Liver (tissue), 9 donors: ENCODE results near the gene SLC29A3. TPM values are rescaled to one million over a fixed set of nuclear protein-coding genes. Genes with fewer than 3 reads are reported as not detected.

Source experiments
- DNase-seq: peaks from one replicate; pipeline ENCODE4 v3.0.0-alpha.2; 2017; ENCODE audit warnings: low spot score
- H3K27ac ChIP-seq, 2 donors: one replicate each; pipeline ENCODE4 v1.7.0; 2013; ENCODE audit warnings: inconsistent platforms in 2 of 2, low read length in 2 of 2, control low read depth in 1 of 2, low read depth in 1 of 2, mild to moderate bottlenecking in 1 of 2
- H3K27me3 ChIP-seq, 4 donors: one replicate each; pipeline versions ENCODE4 v1.6.1 to v1.7.0; 2013; ENCODE audit warnings: low read length in 3 of 4, inconsistent platforms in 1 of 4, mild to moderate bottlenecking in 1 of 4, moderate library complexity in 1 of 4; ENCODE audit not compliant: control insufficient read depth in 4 of 4, insufficient read depth in 4 of 4
- H3K36me3 ChIP-seq, 4 donors: one replicate each; pipeline versions ENCODE4 v1.6.1 to v1.7.0; 2013; ENCODE audit warnings: low read length in 3 of 4, mild to moderate bottlenecking in 3 of 4, low read depth in 1 of 4, moderate library complexity in 1 of 4; ENCODE audit not compliant: control insufficient read depth in 4 of 4, insufficient read depth in 3 of 4
- H3K4me1 ChIP-seq, 4 donors: one replicate each; pipeline versions ENCODE4 v1.6.1 to v1.7.0; 2013; ENCODE audit warnings: low read length in 3 of 4, mild to moderate bottlenecking in 3 of 4, moderate library complexity in 1 of 4; ENCODE audit not compliant: control insufficient read depth in 4 of 4, insufficient read depth in 4 of 4
- H3K4me3 ChIP-seq, 3 donors: one replicate each; pipeline versions ENCODE4 v1.6.1 to v1.7.0; 2013; ENCODE audit warnings: low read length in 3 of 3, control low read depth in 1 of 3, low read depth in 1 of 3, mild to moderate bottlenecking in 1 of 3
- H3K9ac ChIP-seq, 2 donors: one replicate each; pipeline ENCODE4 v1.7.0; 2013; ENCODE audit warnings: low read length in 2 of 2, mild to moderate bottlenecking in 2 of 2, moderate library complexity in 2 of 2, control low read depth in 1 of 2, low read depth in 1 of 2
- H3K9me3 ChIP-seq, 4 donors: one replicate each; pipeline versions ENCODE4 v1.6.1 to v1.7.0; 2013; ENCODE audit warnings: low read length in 3 of 4; ENCODE audit not compliant: control insufficient read depth in 4 of 4
- ATF3 ChIP-seq: IDR thresholded peaks from 2 replicates; pipeline ENCODE4 v1.6.1; 2016; ENCODE audit warnings: antibody characterized with exemption
- CTCF ChIP-seq: fragments of 150-350 bp; IDR thresholded peaks from 2 replicates; pipeline ENCODE4 v1.5.1; 2017; ENCODE audit warnings: improper control_type of control experiment, low read depth, low read length; ENCODE audit not compliant: missing input control
- EGR1 ChIP-seq, 2 donors: IDR thresholded peaks; 2 replicates each; pipeline ENCODE4 v1.6.1; 2016 to 2018; ENCODE audit warnings: antibody characterized with exemption in 2 of 2, low read depth in 2 of 2
- FOXA1 ChIP-seq: IDR thresholded peaks from 2 replicates; pipeline ENCODE4 v1.6.1; 2016; ENCODE audit warnings: antibody characterized with exemption
- GABPA ChIP-seq, 2 donors: IDR thresholded peaks in 1 of 2; conservative IDR thresholded peaks in 1 of 2; 2 replicates each; pipeline ENCODE4 v1.6.1; 2016; ENCODE audit warnings: antibody characterized with exemption in 2 of 2, mild to moderate bottlenecking in 1 of 2, moderate library complexity in 1 of 2
- HNF4A ChIP-seq, 2 donors: conservative IDR thresholded peaks; 2 replicates each; pipeline ENCODE4 v1.6.1; 2016; ENCODE audit warnings: antibody characterized with exemption in 2 of 2, mild to moderate bottlenecking in 2 of 2
- HNF4G ChIP-seq: IDR thresholded peaks from 2 replicates; pipeline ENCODE4 v1.6.1; 2016; ENCODE audit warnings: antibody characterized with exemption
- JUND ChIP-seq, 2 donors: IDR thresholded peaks; 2 replicates each; pipeline ENCODE4 v1.6.1; 2016; ENCODE audit warnings: antibody characterized with exemption in 2 of 2
- NR2F2 ChIP-seq: IDR thresholded peaks from 2 replicates; pipeline ENCODE4 v1.6.1; 2016; ENCODE audit warnings: antibody characterized with exemption
- RAD21 ChIP-seq, 2 donors: IDR thresholded peaks; 2 replicates each; pipeline ENCODE4 v1.6.1; 2016; ENCODE audit warnings: antibody characterized with exemption in 2 of 2, mild to moderate bottlenecking in 2 of 2
- REST ChIP-seq: IDR thresholded peaks from 2 replicates; pipeline ENCODE4 v1.6.1; 2016; ENCODE audit warnings: antibody characterized with exemption, mild to moderate bottlenecking
- RXRA ChIP-seq, 2 donors: IDR thresholded peaks; 2 replicates each; pipeline ENCODE4 v1.6.1; 2017 to 2018; ENCODE audit warnings: antibody characterized with exemption in 2 of 2, mild to moderate bottlenecking in 1 of 2
- SP1 ChIP-seq: IDR thresholded peaks from 2 replicates; pipeline ENCODE4 v1.6.1; 2018; ENCODE audit warnings: antibody characterized with exemption, mild to moderate bottlenecking
- TAF1 ChIP-seq: conservative IDR thresholded peaks from 2 replicates; pipeline ENCODE4 v1.6.1; 2016; ENCODE audit warnings: antibody characterized with exemption, mild to moderate bottlenecking
- YY1 ChIP-seq: IDR thresholded peaks from 2 replicates; pipeline ENCODE4 v1.6.1; 2016; ENCODE audit warnings: antibody characterized with exemption, mild to moderate bottlenecking
- ZBTB33 ChIP-seq: IDR thresholded peaks from 2 replicates; pipeline ENCODE4 v1.6.1; 2016; ENCODE audit warnings: antibody characterized with exemption
- WGBS: extraction: QIAGEN DNeasy Blood & Tissue Kit; methylation state at CpG from one replicate; pipeline ENCODE4 v1.1.7; 2013; 5-methylcytosine and 5-hydroxymethylcytosine counted together
- polyA plus RNA-seq, 2 donors: library from polyadenylated mRNA; stranded (reverse) in 1 of 2; unstranded in 1 of 2; fragments of 200-250 nt in 1 of 2; fragments of >200 nt in 1 of 2; fragmentation: Nextera tagmentation in 1 of 2; extraction: Ambion mirVana in 1 of 2; gene quantifications; one replicate each; pipeline versions ENCODE4 v1.2.1 to v1.2.3, GENCODE V29; 2013 to 2015
- total RNA-seq, 2 donors: library from RNA; depleted of rRNA; stranded (reverse); fragments of >200 nt; gene quantifications; one replicate each; pipeline ENCODE4 v1.2.3, GENCODE V29; 2014
- donor health status: healthy.
- donor health status: healthy.
- donor health status: healthy.
- donor health status: healthy.
- donor health status: healthy.

The SLC29A3 gene
- total and polyA plus RNA-seq, 4 donors = 3.1 to 11.9 (median 5.3) TPM

GRCh38 chr10:71346731-71347130, 27.7 kb downstream of the SLC29A3 start:
- H3K27ac ChIP-seq = no peak overlapping the region
- H3K9ac ChIP-seq = no peak overlapping the region
- H3K4me3 ChIP-seq = no peak overlapping the region
- no peaks in the 10 kb centered on the region for H3K9me3 ChIP-seq
- TF ChIP-seq REST = no peak
- TF ChIP-seq TAF1 = no peak
- TF ChIP-seq CTCF = no peak
- no peak for TF ChIP-seq HNF4G
- TF ChIP-seq YY1 = no peak
- no peak for TF ChIP-seq NR2F2
- no peak for TF ChIP-seq JUND (IDR thresholded peaks at IDR 0.05)
- TF ChIP-seq ATF3 = no peak
- TF ChIP-seq FOXA1 = no peak
- no peak for TF ChIP-seq GABPA (IDR thresholded peaks at IDR 0.05 in 1 of 2, conservative IDR thresholded peaks at IDR 0.05 in 1 of 2)
- TF ChIP-seq RXRA (IDR thresholded peaks at IDR 0.05) = no peak
- 62% methylated on average over 3 of the region's 3 CpGs for WGBS
- peaks cover 24 to 57% (median 39%) of the 10 kb centered on the region in 4 donors for H3K4me1 ChIP-seq
- DNase-seq = no peak
- H3K27me3 ChIP-seq = no peaks in the 10 kb centered on the region
- H3K36me3 ChIP-seq = no peaks in the 10 kb centered on the region

DNA sequence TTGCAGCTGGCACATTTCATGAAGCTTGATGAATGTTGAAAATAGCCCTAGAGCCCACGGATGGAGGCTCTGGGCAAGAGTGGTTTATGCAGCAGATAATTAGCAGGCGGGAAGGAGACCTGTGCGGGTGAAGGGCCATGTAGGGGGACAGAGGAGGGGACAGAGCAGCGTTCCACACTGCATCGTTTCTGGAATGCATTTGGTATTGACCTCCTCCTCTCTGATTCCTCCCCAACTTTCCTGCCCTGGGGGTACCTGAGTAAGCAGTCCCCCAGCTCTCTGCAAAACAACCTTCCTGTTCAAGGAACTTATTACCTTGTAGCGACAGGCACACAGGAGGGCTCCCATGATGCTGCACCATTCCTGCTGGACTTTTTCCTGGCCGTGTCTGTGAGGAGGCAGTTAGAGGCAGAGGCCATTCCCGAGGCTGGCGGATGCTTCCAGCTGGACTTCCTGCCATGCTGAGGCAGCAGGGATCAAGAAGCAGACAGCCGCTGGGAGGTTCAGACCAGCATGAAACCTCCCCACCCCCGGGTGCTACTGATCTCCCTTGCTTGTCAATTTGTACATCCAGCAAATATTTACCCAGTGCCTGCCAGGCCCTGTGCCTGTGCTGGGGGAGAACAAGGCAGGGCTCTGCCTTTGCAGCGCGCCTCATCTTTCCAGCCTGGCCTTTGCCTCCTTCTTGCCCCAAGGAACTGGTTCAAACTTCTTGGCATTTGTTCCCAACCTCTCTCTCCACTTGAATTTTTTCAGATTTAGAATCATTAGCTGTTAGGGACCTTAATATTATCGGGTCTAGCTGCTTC, 28.7 kb downstream of the SLC29A3 start:
- no peaks in the 10 kb centered on the region for H3K36me3 ChIP-seq
- H3K4me1 ChIP-seq = peaks cover 24 to 61% (median 42%) of the 10 kb centered on the region in 4 donors
- DNase-seq = peak; percentile 57
- no peaks in the 10 kb centered on the region for H3K9me3 ChIP-seq
- peak overlapping the region in 1 of 3 donors; percentile 34 for H3K4me3 ChIP-seq
- WGBS = 35% methylated on average over 14 of the region's 14 CpGs
- no peaks in the 10 kb centered on the region for H3K27me3 ChIP-seq
- no peak overlapping the region for H3K9ac ChIP-seq
- H3K27ac ChIP-seq = peak overlapping the region in 1 of 2 donors; percentile 41
- TF ChIP-seq ZBTB33 (no peak), RXRA (IDR thresholded peaks at IDR 0.05) (peak; percentile 74 to 92), HNF4A (conservative IDR thresholded peaks at IDR 0.05) (peak; percentile 60 to 81), SP1 (peak; percentile 80), CTCF (no peak), TAF1 (peak; percentile 48), YY1 (peak; percentile 87), ATF3 (no peak), RAD21 (IDR thresholded peaks at IDR 0.05) (peak; percentile 46 to 55), EGR1 (IDR thresholded peaks at IDR 0.05; ENCODE audit: low read depth in 2 of 2) (peak in 1 of 2 donors; percentile 89), REST (peak; percentile 76)
